Measurements from ENCODE around the gene PPAN. TPM values are rescaled to one million over a fixed set of nuclear protein-coding genes. Genes with fewer than 3 reads are reported as not detected.

PPAN gene
- total and polyA plus RNA-seq, 10 donors = 26.8 to 90.2 (median 47.2) TPM

DNA sequence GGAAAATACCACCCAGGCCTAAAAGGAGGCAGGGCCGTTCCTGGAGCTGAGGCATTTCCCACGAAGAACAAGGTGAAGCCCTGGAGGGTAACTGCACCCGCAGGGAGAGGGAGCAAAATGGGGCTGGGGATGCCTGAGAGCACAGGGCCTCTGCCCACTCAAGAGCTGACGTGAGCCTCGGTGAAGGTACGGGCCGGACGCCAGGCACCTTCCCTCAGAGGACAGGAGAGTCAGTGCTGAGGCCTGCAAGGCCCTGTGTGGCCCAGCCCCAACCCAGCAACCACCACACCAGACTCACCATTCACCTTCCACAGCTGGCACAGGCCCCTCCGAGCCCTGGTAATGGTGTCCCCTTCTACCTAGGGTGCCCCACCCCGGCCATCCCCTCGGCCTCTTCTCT is 52.3 kb downstream of the PPAN start:
- H3K27me3 ChIP-seq (replicated peaks in 1 of 7) = no peaks in the 10 kb centered on the region
- intact Hi-C loops (cut with DNase I; ENCODE audit: low total_unique reads) = no loop called here
- no peak for DNase-seq
- H3K27ac ChIP-seq = no peak overlapping the region
- TF ChIP-seq POLR2AphosphoS5 (IDR thresholded peaks at IDR 0.05) (no peak), POLR2A (IDR thresholded peaks at IDR 0.05) (no peak)
- TF ChIP-seq, protein P1, sequence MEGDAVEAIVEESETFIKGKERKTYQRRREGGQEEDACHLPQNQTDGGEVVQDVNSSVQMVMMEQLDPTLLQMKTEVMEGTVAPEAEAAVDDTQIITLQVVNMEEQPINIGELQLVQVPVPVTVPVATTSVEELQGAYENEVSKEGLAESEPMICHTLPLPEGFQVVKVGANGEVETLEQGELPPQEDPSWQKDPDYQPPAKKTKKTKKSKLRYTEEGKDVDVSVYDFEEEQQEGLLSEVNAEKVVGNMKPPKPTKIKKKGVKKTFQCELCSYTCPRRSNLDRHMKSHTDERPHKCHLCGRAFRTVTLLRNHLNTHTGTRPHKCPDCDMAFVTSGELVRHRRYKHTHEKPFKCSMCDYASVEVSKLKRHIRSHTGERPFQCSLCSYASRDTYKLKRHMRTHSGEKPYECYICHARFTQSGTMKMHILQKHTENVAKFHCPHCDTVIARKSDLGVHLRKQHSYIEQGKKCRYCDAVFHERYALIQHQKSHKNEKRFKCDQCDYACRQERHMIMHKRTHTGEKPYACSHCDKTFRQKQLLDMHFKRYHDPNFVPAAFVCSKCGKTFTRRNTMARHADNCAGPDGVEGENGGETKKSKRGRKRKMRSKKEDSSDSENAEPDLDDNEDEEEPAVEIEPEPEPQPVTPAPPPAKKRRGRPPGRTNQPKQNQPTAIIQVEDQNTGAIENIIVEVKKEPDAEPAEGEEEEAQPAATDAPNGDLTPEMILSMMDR (IDR thresholded peaks at IDR 0.05 in 8 of 11, conservative IDR thresholded peaks at IDR 0.05 in 3 of 11) = no peak
- peaks cover 0 to 100% (median 98%) of the 10 kb centered on the region in 6 donors for H3K36me3 ChIP-seq
- no peak overlapping the region for H3K4me3 ChIP-seq
- no peaks in the 10 kb centered on the region for H3K9me3 ChIP-seq
- WGBS, 5 donors = 95 to 97% (median 95%) methylated on average over 11 of the region's 11 CpGs
- no peaks in the 10 kb centered on the region for H3K4me1 ChIP-seq

DNA sequence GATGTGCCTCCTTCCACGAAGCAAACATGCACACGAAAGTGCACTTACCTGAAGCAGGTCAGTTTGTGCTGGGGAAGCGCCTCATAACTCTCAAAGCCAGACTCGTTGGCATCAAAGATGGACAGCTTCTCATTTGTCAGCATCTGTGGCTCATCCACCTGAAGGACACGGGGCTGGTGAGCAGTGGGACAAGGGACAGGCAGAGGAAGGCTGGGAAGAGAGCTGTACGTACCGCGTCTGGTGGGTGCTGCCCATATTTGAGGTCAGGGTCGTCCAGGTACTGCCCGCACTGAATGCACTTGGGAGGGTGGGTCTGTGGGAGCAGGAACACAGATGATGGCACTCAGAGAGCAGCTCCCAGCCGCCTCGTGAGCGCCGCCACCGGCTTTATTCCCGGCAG is 53.4 kb downstream of the PPAN start:
- H3K4me3 ChIP-seq = no peak overlapping the region
- no peaks in the 10 kb centered on the region for H3K27me3 ChIP-seq (replicated peaks in 1 of 7)
- TF ChIP-seq POLR2AphosphoS5 (IDR thresholded peaks at IDR 0.05) = no peak
- no peak for TF ChIP-seq POLR2A (IDR thresholded peaks at IDR 0.05)
- TF ChIP-seq, protein P1 (IDR thresholded peaks at IDR 0.05 in 8 of 11, conservative IDR thresholded peaks at IDR 0.05 in 3 of 11) = no peak
- H3K27ac ChIP-seq = no peak overlapping the region
- DNase-seq = no peak
- peaks cover 0 to 100% (median 95%) of the 10 kb centered on the region in 6 donors for H3K36me3 ChIP-seq
- H3K4me1 ChIP-seq = no peaks in the 10 kb centered on the region
- 91 to 96% (median 95%) methylated on average over 15 to 16 of the region's 16 CpGs for whole genome bisulfite sequencing, 5 donors
- H3K9me3 ChIP-seq = no peaks in the 10 kb centered on the region
- intact Hi-C loops (cut with DNase I; ENCODE audit: low total_unique reads) = no loop called here

Small RNAs within 50 kb of the gene (small RNA-seq; reads per million reads assigned to genes)
- 41.8 to 74.5 (median 45.5) reads per million in 4 donors for gene SNORD105
- 1,460 to 2,903 (median 1,808) reads per million in 4 donors for gene SNORD105B

Other genes with a start within 250 kb of the PPAN start
- 1 to 10 TPM; 1.5 to 4.6 (median 2.8) TPM for gene OLFM2, start 169.8 kb upstream of the PPAN start, total RNA-seq
- gene OLFM2, start 169.8 kb upstream of the PPAN start, polyA plus RNA-seq = 1 to 10 TPM; 1.5 to 2.6 (median 1.9) TPM
- gene COL5A3, start 95.9 kb upstream of the PPAN start, total RNA-seq = 1 to 10 TPM in 3 of 7 donors, under 1 TPM in 4; 0.51 to 4.8 (median 0.70) TPM
- gene COL5A3, start 95.9 kb upstream of the PPAN start, polyA plus RNA-seq = 1 to 10 TPM; 1.0 to 2.2 (median 1.3) TPM
- gene RDH8, start 92.9 kb upstream of the PPAN start, total RNA-seq = not detected
- gene RDH8, start 92.9 kb upstream of the PPAN start, polyA plus RNA-seq = not detected
- 10 to 100 TPM; 52.2 to 65.6 (median 57.8) TPM for gene SHFL, start 20.0 kb upstream of the PPAN start, total RNA-seq
- gene SHFL, start 20.0 kb upstream of the PPAN start, polyA plus RNA-seq = 10 to 100 TPM; 33.0 to 55.8 (median 42.6) TPM
- gene ANGPTL6, start 3.7 kb upstream of the PPAN start, total RNA-seq = 1 to 10 TPM; 1.4 to 4.8 (median 3.4) TPM
- 10 to 100 TPM; 10.6 to 18.4 (median 12.6) TPM for gene ANGPTL6, start 3.7 kb upstream of the PPAN start, polyA plus RNA-seq
- 10 to 100 TPM; 10.9 to 24.2 (median 18.2) TPM for gene P2RY11, start 5.3 kb downstream of the PPAN start, total RNA-seq
- gene P2RY11, start 5.3 kb downstream of the PPAN start, polyA plus RNA-seq = 10 to 100 TPM in 2 of 3 donors, 1 to 10 TPM in 1; 7.9 to 18.2 (median 14.7) TPM
- gene EIF3G, start 13.5 kb downstream of the PPAN start, total RNA-seq = 100 to 1,000 TPM; 165 to 209 (median 194) TPM
- gene EIF3G, start 13.5 kb downstream of the PPAN start, polyA plus RNA-seq = 100 to 1,000 TPM; 200 to 262 (median 213) TPM
- 100 to 1,000 TPM in 2 of 7 donors, 10 to 100 TPM in 5; 66.9 to 131 (median 77.2) TPM for gene DNMT1, start 88.6 kb downstream of the PPAN start, total RNA-seq
- gene DNMT1, start 88.6 kb downstream of the PPAN start, polyA plus RNA-seq = 10 to 100 TPM; 40.6 to 43.3 (median 41.1) TPM
- gene S1PR2, start 125.0 kb downstream of the PPAN start, total RNA-seq = 1 to 10 TPM; 1.6 to 6.1 (median 3.6) TPM
- 1 to 10 TPM; 1.4 to 3.0 (median 1.8) TPM for gene S1PR2, start 125.0 kb downstream of the PPAN start, polyA plus RNA-seq
- 10 to 100 TPM; 32.7 to 52.3 (median 37.2) TPM for gene MRPL4, start 145.9 kb downstream of the PPAN start, total RNA-seq
- 10 to 100 TPM; 31.5 to 60.5 (median 46.0) TPM for gene MRPL4, start 145.9 kb downstream of the PPAN start, polyA plus RNA-seq
- gene ICAM1, start 164.8 kb downstream of the PPAN start, total RNA-seq = 100 to 1,000 TPM in 5 of 7 donors, 10 to 100 TPM in 2; 84.4 to 163 (median 116) TPM
- 10 to 100 TPM; 12.8 to 22.2 (median 15.1) TPM for gene ICAM1, start 164.8 kb downstream of the PPAN start, polyA plus RNA-seq
- 1 to 10 TPM; 1.2 to 3.7 (median 1.6) TPM for gene ICAM4, start 180.6 kb downstream of the PPAN start, total RNA-seq
- under 1 TPM; 0.48 to 0.57 (median 0.49) TPM for gene ICAM4, start 180.6 kb downstream of the PPAN start, polyA plus RNA-seq
- gene ICAM5, start 183.6 kb downstream of the PPAN start, total RNA-seq = 1 to 10 TPM in 4 of 7 donors, under 1 TPM in 3; 0.33 to 1.4 (median 1.0) TPM
- under 1 TPM; 0.07 to 0.29 (median 0.21) TPM for gene ICAM5, start 183.6 kb downstream of the PPAN start, polyA plus RNA-seq
- gene ZGLP1, start 203.5 kb downstream of the PPAN start, total RNA-seq = 1 to 10 TPM; 2.7 to 7.0 (median 3.2) TPM
- 10 to 100 TPM; 11.6 to 24.1 (median 19.7) TPM for gene ZGLP1, start 203.5 kb downstream of the PPAN start, polyA plus RNA-seq
- gene FDX2, start 209.7 kb downstream of the PPAN start, total RNA-seq = 10 to 100 TPM in 6 of 7 donors, 1 to 10 TPM in 1; 9.1 to 28.1 (median 11.2) TPM
- gene FDX2, start 209.7 kb downstream of the PPAN start, polyA plus RNA-seq = 10 to 100 TPM; 16.1 to 27.9 (median 19.8) TPM
- 10 to 100 TPM; 33.1 to 45.1 (median 40.3) TPM for gene RAVER1, start 227.2 kb downstream of the PPAN start, total RNA-seq
- gene RAVER1, start 227.2 kb downstream of the PPAN start, polyA plus RNA-seq = 10 to 100 TPM in 1 of 3 donors, 1 to 10 TPM in 2; 4.8 to 18.8 (median 5.8) TPM
- 100 to 1,000 TPM in 5 of 7 donors, 10 to 100 TPM in 2; 69.3 to 180 (median 107) TPM for gene ICAM3, start 233.3 kb downstream of the PPAN start, total RNA-seq
- 100 to 1,000 TPM; 111 to 119 (median 112) TPM for gene ICAM3, start 233.3 kb downstream of the PPAN start, polyA plus RNA-seq